SJCRH30 (cell line): Measurements from ENCODE around the gene GPR139. TPM values are rescaled to one million over a fixed set of nuclear protein-coding genes. Genes with fewer than 3 reads are reported as not detected.

Experiments
- DNase-seq, 2 experiments: peaks; one replicate each; pipeline ENCODE4 v3.0.0-alpha.2; 2015 to 2020
- H3K27ac ChIP-seq: fragments of 250-450 bp; sonication (Bioruptor Pico); 2 replicates; pipeline ENCODE4 v1.5.1; 2020; ENCODE audit warnings: mild to moderate bottlenecking, moderate library complexity
- H3K27me3 ChIP-seq: fragments of 250-450 bp; sonication (Bioruptor Pico); 2 replicates; pipeline ENCODE4 v1.5.1; 2020; ENCODE audit warnings: mild to moderate bottlenecking, moderate library complexity
- H3K36me3 ChIP-seq: fragments of 250-450 bp; sonication (Bioruptor Pico); 2 replicates; pipeline ENCODE4 v1.5.1; 2020; ENCODE audit warnings: mild to moderate bottlenecking, moderate library complexity
- H3K4me1 ChIP-seq: fragments of 250-450 bp; sonication (Bioruptor Pico); 2 replicates; pipeline ENCODE4 v1.5.1; 2020; ENCODE audit warnings: mild to moderate bottlenecking, moderate library complexity
- H3K4me3 ChIP-seq: fragments of 250-450 bp; sonication (Bioruptor Pico); 2 replicates; pipeline ENCODE4 v1.5.1; 2020; ENCODE audit warnings: mild to moderate bottlenecking, moderate library complexity
- H3K9me3 ChIP-seq: fragments of 250-450 bp; sonication (Bioruptor Pico); replicated peaks from 2 replicates; pipeline ENCODE4 v1.5.1; 2020; ENCODE audit warnings: mild to moderate bottlenecking, moderate library complexity
- total RNA-seq: library from RNA; depleted of rRNA; stranded (reverse); fragments of >200 nt; shearing (Covaris generic); gene quantifications from 2 replicates; pipeline ENCODE4 v1.2.3, GENCODE V29; 2014

GPR139 gene
- total RNA-seq, 1 experiment from 2014 or later, result not detected

DNA sequence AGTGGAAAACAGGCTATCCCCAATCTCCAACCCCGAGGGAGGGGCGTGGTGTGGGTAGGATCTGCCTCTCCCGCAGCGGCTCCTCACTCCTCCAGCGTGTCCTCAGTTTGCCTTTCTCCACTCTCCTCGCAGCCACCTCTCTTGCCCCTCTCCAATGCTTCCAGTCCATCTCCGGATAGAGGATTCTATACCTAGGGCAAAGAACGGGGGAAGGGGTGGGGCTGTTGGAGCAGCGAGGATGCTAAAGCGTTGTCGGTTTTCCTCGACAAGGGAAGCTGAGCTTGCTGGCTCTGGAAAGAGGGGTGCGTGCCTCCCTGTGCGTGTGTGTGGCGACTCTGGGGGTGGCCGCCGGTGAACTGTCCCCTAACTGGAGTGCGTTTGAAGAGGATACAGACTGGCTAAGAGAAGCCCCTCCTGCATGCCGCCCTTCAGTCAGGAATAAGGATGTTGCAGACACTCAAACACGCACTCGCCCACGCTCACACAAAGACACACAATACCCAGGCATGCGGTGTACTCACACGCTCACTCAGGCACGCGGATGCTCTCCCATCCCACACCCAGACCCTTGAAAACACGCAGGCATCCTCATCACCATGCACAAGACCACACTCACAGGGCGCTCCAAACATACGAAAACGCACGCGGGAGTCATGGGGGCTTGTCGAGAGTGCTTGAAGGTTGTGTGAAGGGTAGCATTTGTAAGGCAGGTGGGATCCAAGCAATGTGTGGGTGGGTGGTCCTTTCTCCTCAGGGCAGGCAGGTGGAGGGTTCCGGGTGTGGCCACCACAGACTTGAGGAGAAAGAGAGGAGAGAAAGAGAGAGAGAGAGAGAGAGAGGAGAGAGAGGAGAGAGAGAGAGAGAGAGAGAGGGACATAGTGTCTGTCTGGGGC lies 655 bp upstream of the GPR139 start:
- Histone ChIP-seq H3K27ac (no peak overlapping the region), H3K27me3 (no peaks in the 10 kb centered on the region), H3K4me1 (no peaks in the 10 kb centered on the region), H3K4me3 (no peak overlapping the region), H3K9me3 (no peaks in the 10 kb centered on the region), H3K36me3 (no peaks in the 10 kb centered on the region)
- DNase-seq, result no peak

DNA sequence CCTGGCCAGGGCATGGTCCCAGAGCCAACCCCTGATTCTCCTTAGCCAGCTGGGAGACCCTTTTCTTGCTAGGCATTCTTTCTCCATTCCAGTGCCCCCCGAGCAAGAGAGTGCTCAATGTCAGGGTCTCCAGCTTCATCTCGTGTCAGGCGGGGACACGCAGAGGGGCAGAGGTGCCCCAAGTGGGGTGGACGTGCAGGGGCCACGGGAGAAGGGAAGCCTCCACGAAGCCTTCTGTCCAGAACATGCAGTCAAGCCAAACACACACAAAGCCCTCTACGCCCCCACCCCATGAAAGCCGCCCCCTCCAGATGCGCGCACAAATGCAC lies 852 bp downstream of the GPR139 start:
- DNase-seq, result no peak
- H3K27me3 ChIP-seq, result no peaks in the 10 kb centered on the region
- no peaks in the 10 kb centered on the region for H3K36me3 ChIP-seq
- no peak overlapping the region for H3K4me3 ChIP-seq
- H3K27ac ChIP-seq, result no peak overlapping the region
- H3K9me3 ChIP-seq, result no peaks in the 10 kb centered on the region
- H3K4me1 ChIP-seq, result no peaks in the 10 kb centered on the region

DNA sequence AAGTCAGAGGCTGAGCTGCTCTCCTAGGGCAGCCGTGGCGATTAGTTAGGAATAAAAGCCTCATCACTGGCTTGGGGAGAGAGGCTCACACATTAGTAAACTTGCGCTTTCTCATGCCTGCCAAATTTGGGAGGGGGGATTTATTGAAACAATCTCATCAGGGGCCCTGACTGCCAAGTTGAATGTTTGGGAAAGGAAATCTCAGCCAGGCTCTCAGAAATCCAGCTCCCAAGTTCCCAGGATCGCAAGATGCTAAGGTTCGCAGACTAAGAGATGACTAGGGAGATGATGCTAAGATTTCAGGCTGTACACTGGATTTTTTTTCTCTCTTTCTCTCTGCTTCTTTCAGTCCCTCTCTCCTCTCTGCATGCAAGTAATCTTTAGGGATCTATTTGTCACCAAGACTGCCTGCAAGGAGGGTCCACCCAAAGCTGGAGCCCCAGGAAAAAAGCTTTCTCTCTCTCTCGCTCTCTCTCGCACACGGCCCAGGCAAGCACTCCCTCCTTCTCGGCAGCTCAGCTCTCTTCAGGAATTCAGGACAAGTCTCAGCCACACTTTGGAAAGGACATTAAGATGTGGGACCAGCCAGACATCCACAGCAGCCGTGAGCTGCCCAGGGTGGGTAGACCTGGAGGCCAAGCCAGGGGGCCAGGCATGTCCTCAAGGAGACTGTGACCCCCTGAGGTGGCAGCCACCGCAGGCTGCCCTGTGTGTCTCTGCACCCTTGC lies 1.4 kb downstream of the GPR139 start:
- Histone ChIP-seq H3K27ac (no peak overlapping the region), H3K4me3 (no peak overlapping the region), H3K36me3 (no peaks in the 10 kb centered on the region), H3K4me1 (no peaks in the 10 kb centered on the region), H3K9me3 (no peaks in the 10 kb centered on the region), H3K27me3 (no peaks in the 10 kb centered on the region)
- DNase-seq, result no peak

DNA sequence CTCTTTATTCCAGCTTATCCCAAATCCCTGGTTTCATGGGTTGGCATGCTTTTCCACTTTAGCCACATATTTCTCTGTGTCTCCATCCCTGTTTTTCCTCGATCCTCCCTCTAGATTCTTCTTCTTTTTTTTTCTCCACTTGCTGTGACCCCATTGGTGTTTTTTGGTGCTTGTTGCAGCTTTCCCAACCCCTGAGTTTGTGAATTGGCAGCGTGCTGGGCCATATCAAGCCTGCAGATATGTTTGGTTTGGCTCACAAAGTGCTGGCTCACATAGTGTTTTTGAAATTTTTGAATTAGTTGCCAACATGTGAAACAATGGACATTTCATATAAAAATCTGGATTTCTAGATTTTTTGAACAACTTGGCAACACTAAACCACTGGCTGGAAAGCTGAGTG lies 8.8 kb downstream of the GPR139 start:
- Histone ChIP-seq H3K27me3 (no peaks in the 10 kb centered on the region), H3K4me3 (no peak overlapping the region), H3K27ac (no peak overlapping the region), H3K36me3 (no peaks in the 10 kb centered on the region), H3K9me3 (no peaks in the 10 kb centered on the region), H3K4me1 (no peaks in the 10 kb centered on the region)
- no peak for DNase-seq

DNA sequence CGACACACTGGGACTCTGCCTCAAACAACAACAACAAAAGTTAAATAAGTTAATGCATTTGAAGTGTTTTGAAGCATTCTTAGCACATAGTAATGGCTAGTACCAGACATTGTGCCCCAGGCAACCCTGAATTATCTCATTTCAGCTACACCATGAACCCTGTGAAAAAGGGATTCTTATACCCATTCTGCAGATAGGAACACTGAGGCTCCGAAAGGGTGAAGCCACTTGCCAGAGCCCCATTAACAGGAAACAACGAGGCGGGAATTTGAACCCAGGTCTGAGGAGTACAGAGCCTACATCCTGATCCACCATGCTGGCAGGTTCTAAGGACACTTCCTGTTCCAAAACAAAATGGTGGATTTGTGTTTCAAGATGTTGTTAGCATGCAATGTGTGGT lies 9.2 kb downstream of the GPR139 start:
- DNase-seq, result no peak
- H3K36me3 ChIP-seq, result no peaks in the 10 kb centered on the region
- no peak overlapping the region for H3K4me3 ChIP-seq
- H3K27ac ChIP-seq, result no peak overlapping the region
- H3K4me1 ChIP-seq, result no peaks in the 10 kb centered on the region
- no peaks in the 10 kb centered on the region for H3K27me3 ChIP-seq
- no peaks in the 10 kb centered on the region for H3K9me3 ChIP-seq

DNA sequence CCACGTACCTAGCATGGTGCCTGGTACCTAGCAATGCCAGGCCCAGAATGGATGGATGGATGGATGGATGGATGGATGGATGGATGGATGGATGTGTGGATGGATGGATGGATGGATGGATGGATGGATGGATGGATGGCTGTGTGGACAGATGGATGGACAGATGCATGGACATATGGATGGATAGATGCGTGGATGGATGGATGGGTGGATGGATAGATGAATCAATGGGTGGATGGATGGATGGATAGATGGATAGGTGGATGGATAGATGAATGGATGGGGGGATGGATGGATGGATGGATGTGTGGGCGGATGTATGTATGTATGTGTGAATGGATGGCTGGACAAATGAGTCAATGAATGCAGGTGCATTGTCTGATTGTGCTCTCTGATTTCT lies 12.6 kb downstream of the GPR139 start:
- no peak for DNase-seq
- no peaks in the 10 kb centered on the region for H3K36me3 ChIP-seq
- no peaks in the 10 kb centered on the region for H3K27me3 ChIP-seq
- H3K9me3 ChIP-seq, result no peaks in the 10 kb centered on the region
- H3K4me1 ChIP-seq, result no peaks in the 10 kb centered on the region
- H3K4me3 ChIP-seq, result no peak overlapping the region
- no peak overlapping the region for H3K27ac ChIP-seq

DNA sequence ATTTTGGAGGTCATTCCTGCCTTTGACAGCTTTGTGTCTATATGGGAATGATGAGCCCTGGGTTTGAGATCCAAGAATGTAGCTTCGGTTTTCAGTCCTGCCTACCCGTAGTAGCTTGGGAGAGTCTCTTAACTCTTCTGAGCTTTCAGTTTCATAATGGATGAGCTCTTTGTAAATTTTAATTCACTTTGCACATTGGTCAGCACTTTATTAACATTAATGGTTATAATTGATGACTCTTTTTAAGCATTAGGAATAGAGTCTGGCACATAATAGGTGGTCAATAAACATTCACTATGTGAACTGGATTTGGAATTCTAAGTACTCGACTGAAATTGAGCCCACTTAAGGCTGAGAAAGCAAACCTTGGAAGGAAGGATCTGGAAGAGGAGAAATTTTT lies 17.3 kb downstream of the GPR139 start:
- Histone ChIP-seq H3K4me1 (no peaks in the 10 kb centered on the region), H3K27me3 (no peaks in the 10 kb centered on the region; the same call in 1 of the 2 replicates)
- DNase-seq, result no peak

DNA sequence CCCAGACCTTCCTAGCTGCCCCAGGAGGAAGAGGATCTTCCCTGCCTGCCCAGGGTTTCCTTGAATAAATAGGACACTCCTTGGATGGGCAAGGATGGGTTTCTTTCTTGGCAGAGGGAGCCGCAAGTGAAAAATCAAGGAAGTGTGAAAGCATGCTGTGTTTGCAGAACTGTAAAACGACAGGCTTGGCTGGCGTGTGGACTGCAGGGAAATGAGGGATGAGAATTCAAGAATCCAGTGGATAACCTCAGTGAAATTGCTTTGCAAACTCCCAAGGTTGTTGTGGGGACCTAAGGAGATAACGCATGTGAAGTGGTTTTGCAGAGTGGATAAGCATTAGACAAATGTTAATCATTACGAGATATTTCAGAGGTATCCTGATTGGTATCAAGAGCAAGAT lies 20.4 kb downstream of the GPR139 start:
- H3K36me3 ChIP-seq, result no peaks in the 10 kb centered on the region
- no peaks in the 10 kb centered on the region; the same call in 1 of the 2 replicates for H3K27me3 ChIP-seq
- no peak overlapping the region for H3K27ac ChIP-seq
- H3K9me3 ChIP-seq, result no peaks in the 10 kb centered on the region
- no peak overlapping the region for H3K4me3 ChIP-seq
- no peak for DNase-seq
- H3K4me1 ChIP-seq, result no peaks in the 10 kb centered on the region

More for the DNA sequence above, 17.3 kb downstream of the GPR139 start:
- H3K4me3 ChIP-seq, result no peak overlapping the region
- H3K27ac ChIP-seq, result no peak overlapping the region
- H3K9me3 ChIP-seq, result no peaks in the 10 kb centered on the region
- H3K36me3 ChIP-seq, result no peaks in the 10 kb centered on the region

DNA sequence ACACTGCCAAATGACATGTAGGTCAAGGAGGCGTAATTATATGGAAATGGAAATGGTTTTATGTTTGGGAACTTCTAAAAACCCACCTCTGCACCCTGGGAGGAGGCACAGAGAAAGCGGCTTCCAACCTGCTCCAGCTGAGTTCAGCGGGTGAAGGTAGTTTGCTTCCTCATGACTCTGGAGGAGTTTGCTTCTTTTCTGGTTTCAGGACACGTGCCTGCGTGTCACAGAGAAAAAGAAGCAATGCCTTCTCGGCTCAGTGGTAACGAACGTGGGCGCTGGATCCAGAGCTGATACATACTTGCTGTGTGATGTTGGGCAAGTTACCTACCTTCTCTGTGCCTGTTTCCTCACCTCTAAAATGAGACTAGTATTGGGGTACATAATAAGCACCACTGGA lies 22.1 kb downstream of the GPR139 start:
- H3K4me3 ChIP-seq, result no peak overlapping the region
- H3K27me3 ChIP-seq, result no peaks in the 10 kb centered on the region; the same call in 1 of the 2 replicates
- H3K36me3 ChIP-seq, result no peaks in the 10 kb centered on the region
- H3K27ac ChIP-seq, result no peak overlapping the region
- H3K9me3 ChIP-seq, result no peaks in the 10 kb centered on the region
- no peak for DNase-seq
- H3K4me1 ChIP-seq, result no peaks in the 10 kb centered on the region

DNA sequence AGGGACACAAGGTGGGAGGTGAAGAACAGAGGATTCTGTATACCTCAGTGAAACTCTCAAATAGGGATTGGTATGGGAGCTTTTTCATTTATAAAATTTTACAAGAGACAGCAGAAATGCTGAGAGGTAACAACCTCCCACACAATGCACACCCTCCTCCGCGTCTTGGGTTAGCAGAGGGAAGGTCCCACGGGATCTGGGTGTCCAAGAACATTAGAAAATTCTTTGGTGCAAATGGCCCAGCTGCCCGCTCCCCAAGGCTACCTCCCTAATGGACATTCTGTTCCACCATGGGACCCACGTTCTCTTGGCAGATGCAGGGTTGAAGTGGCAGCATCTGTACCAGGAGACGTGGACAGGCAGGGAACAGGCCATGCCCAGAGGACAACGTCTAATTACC lies 22.5 kb downstream of the GPR139 start:
- no peaks in the 10 kb centered on the region for H3K4me1 ChIP-seq
- H3K9me3 ChIP-seq, result no peaks in the 10 kb centered on the region
- no peak overlapping the region for H3K4me3 ChIP-seq
- DNase-seq, result no peak
- H3K36me3 ChIP-seq, result no peaks in the 10 kb centered on the region
- H3K27ac ChIP-seq, result no peak overlapping the region
- no peaks in the 10 kb centered on the region; the same call in 1 of the 2 replicates for H3K27me3 ChIP-seq

DNA sequence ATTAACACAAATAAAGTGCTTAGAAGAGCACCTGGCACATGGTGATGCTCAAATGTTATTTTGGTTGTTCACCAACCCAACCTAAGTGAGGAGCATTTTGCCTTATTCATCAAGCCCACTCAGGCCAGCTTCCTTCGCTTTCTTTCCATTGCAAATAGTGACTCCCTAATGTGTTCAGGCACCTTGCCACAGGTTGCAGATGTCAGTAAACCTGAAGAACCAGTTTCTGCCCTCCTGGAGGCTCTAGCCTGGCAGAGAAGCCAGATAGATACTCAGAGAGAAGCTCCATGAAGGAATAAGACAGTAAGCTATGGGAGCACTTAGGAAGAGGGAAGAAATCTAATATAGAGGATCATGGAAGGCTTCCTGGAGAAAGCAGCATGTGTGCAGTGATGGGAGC lies 23.9 kb downstream of the GPR139 start:
- no peak for DNase-seq
- Histone ChIP-seq H3K4me1 (no peaks in the 10 kb centered on the region), H3K4me3 (no peak overlapping the region), H3K27ac (no peak overlapping the region), H3K9me3 (no peaks in the 10 kb centered on the region), H3K36me3 (no peaks in the 10 kb centered on the region), H3K27me3 (no peaks in the 10 kb centered on the region; the same call in 1 of the 2 replicates)

DNA sequence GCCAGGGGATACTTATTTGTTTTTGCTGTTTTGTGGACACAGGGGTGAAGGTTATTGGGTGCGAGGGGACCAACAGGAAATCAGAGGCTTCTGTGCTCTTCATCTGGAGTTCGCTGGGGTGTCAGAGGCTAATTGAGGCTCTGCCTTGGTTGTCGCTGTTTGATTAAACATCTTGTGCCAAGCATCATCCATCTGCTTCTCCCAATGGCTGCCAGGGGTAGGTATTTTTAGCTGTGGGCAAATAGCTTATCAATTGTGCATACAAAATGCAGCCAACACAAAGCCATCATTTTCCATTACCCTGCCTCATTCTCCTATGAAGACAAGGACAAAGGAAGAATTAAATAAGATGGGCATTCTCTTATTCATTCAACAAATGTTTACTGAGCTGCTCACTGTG lies 27.8 kb downstream of the GPR139 start:
- Histone ChIP-seq H3K36me3 (no peaks in the 10 kb centered on the region), H3K4me1 (no peaks in the 10 kb centered on the region), H3K4me3 (no peak overlapping the region), H3K27ac (no peak overlapping the region), H3K27me3 (no peaks in the 10 kb centered on the region), H3K9me3 (no peaks in the 10 kb centered on the region)
- DNase-seq, result no peak

DNA sequence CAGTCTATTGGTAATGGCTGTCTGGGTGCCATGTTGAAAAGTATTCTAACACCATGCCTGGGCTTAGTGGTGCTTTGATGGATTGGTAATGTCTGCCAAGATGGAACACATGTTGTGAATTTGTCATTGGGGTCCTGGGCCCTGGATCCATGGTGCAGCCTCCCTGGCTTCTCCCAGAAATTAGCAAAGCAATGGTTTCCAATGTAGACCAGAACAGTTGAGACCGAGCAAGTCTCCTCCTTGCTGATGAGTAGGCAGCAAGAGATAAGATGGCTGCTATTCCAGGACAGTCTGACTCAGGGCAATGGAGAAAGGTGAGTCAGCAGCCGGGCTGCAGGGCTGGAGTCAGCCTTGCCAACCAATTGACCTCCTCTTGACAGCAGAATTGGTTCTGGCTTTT lies 30.8 kb downstream of the GPR139 start:
- H3K36me3 ChIP-seq, result no peaks in the 10 kb centered on the region
- H3K27ac ChIP-seq, result no peak overlapping the region
- H3K9me3 ChIP-seq, result no peaks in the 10 kb centered on the region
- H3K27me3 ChIP-seq, result no peaks in the 10 kb centered on the region
- DNase-seq, result no peak
- no peaks in the 10 kb centered on the region for H3K4me1 ChIP-seq
- H3K4me3 ChIP-seq, result no peak overlapping the region

DNA sequence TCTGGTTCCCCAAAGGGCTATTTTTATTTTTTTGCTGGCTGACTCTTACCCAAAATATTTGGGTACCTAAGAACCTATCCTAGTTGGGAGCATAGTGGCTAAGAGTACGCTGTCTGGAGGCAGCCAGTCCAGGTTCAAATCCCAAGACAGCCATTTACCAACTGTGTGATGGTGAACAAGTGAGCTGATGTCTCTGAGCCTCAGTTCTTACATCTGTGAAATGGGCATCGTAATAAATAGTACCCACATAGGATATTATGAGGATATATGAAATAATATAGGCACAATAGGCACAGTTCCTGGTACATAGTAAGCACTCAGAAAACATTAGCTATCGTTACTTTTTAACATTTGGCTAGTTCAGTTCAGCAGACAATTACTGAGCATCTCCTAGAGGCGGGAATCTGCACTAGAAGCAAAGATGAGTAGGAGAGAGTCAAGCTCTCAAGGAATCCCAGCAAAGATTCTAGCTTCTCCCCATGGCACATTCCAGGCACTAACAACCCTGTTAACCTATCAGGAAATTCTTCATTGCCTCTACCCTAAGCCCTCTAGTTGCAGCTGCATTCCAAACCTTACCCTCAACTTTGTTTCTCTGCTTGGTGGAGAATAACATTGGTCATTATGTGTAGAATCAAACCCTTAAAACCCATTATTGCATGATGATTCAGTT lies 31.6 kb downstream of the GPR139 start:
- no peaks in the 10 kb centered on the region for H3K9me3 ChIP-seq
- no peaks in the 10 kb centered on the region for H3K4me1 ChIP-seq
- DNase-seq, result no peak
- H3K4me3 ChIP-seq, result no peak overlapping the region
- H3K27ac ChIP-seq, result no peak overlapping the region
- H3K36me3 ChIP-seq, result no peaks in the 10 kb centered on the region
- H3K27me3 ChIP-seq, result no peaks in the 10 kb centered on the region

DNA sequence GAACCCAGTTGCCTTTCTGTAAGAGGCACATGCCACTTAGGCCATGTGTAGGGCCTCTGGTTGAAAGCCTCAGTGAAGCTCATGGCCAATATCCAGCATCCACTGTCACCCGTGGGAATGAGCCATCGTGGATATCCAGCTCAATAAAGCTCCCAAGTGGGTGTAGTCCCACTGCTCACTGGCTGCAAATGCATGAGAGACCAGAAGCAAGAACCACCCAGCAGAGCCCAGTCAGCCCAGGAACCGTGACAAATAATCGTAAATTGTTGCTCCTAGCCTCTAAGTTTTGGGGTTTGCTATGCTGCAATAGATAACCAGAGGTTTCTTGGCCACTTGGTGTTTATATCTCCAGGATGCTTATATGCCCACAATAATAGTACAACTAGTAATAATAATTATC lies 33.7 kb downstream of the GPR139 start:
- no peak overlapping the region for H3K4me3 ChIP-seq
- no peaks in the 10 kb centered on the region for H3K9me3 ChIP-seq
- no peak for DNase-seq
- no peaks in the 10 kb centered on the region for H3K27me3 ChIP-seq
- H3K36me3 ChIP-seq, result no peaks in the 10 kb centered on the region
- no peak overlapping the region for H3K27ac ChIP-seq
- no peaks in the 10 kb centered on the region for H3K4me1 ChIP-seq
